ENCODE data around the gene PRPH2. TPM values are rescaled to one million over a fixed set of nuclear protein-coding genes. Genes with fewer than 3 reads are reported as not detected.
"Not testable (repeated sequence)": the region's sequence is repeated elsewhere in the genome, so short reads cannot be mapped to it uniquely, and the experiment has no call there.

The PRPH2 gene
- polyA plus RNA-seq, 2 of the 4 experiments (the other 2 are of a cell fraction), result not detected

- TF ChIP-seq TFCP2L1 (CRISPR knock-in tag; IDR thresholded peaks at IDR 0.05) (no peak), GATA3 (IDR thresholded peaks at IDR 0.05; ENCODE audit: borderline replicate concordance) (no peak), ATOH8 (CRISPR knock-in tag; IDR thresholded peaks at IDR 0.05; ENCODE audit: low read depth) (no peak), ZC3H11A (IDR thresholded peaks at IDR 0.05) (no peak), TP53 (CRISPR knock-in tag; IDR thresholded peaks at IDR 0.05) (no peak), KDM5A (IDR thresholded peaks at IDR 0.05) (no peak), FOSB (CRISPR knock-in tag; IDR thresholded peaks at IDR 0.05) (no peak), ZNF302 (CRISPR knock-in tag; IDR thresholded peaks at IDR 0.05) (no peak), MYC (IDR thresholded peaks at IDR 0.05; ENCODE audit: borderline replicate concordance, low read length) (no peak)
These were observed 19.9 kb upstream of the PRPH2 start (continued) for GRCh38 chr6:42742116-42742894.

- FAIRE-seq (no peak), DNase-seq (ENCODE audit: low read depth in 1 of 2, low spot score in 1 of 2) (no peak), ATAC-seq (no peak)
- H3K9me3 ChIP-seq, result no peaks in the 10 kb centered on the region
- CTCF ChIA-PET, result interaction anchor here (1.2 kb wide), 1 partner anchor 11 kb away, joined by 3 read pairs; no protein-coding TSS in a partner anchor
- 75% methylated on average over 3 of the region's 3 CpGs for WGBS (ENCODE audit: missing lambda C conversion rate)
- H3K4me2 ChIP-seq, result no peak overlapping the region
- H3K27ac ChIP-seq, result no peak overlapping the region
- H3K4me1 ChIP-seq, result peaks cover 8% of the 10 kb centered on the region; the same call in 1 of the 3 replicates
- TF ChIP-seq FOXS1 (CRISPR knock-in tag; IDR thresholded peaks at IDR 0.05), result no peak
- no peak for TF ChIP-seq RAD21 (conservative IDR thresholded peaks at IDR 0.05 in 1 of 2, IDR thresholded peaks at IDR 0.05 in 1 of 2)
- TF ChIP-seq PBX3 (IDR thresholded peaks at IDR 0.05), result no peak
- TF ChIP-seq EHMT2 (IDR thresholded peaks at IDR 0.05; ENCODE audit: low read depth), result no peak
- POLR2A ChIA-PET, result interaction anchor here (1.3 kb wide), 1 partner anchor 41 kb away, joined by 5 read pairs; the partner anchor contains the start of gene BICRAL
- no peak overlapping the region for H3K4me3 ChIP-seq
These were observed 18.3 kb upstream of the PRPH2 start for GRCh38 chr6:42740725-42741124.

- CTCF ChIA-PET, result interaction anchor here (0.9 to 1.7 kb wide), 2 partner anchors 9 to 141 kb away, joined by 4 to 8 read pairs; no protein-coding TSS in a partner anchor
These were observed 13.6 kb upstream of the PRPH2 start for GRCh38 chr6:42735976-42736375.

GRCh38 chr6:42733867-42734481 lies 11.6 kb upstream of the PRPH2 start:
- CTCF ChIA-PET, result interaction anchor here (1.5 kb wide), 1 partner anchor 73 kb away, joined by 3 read pairs; no protein-coding TSS in a partner anchor
- not testable (repeated sequence) for FAIRE-seq

More at GRCh38 chr6:42735976-42736375, 13.6 kb upstream of the PRPH2 start:
- TF ChIP-seq ATOH8 (CRISPR knock-in tag; IDR thresholded peaks at IDR 0.05; ENCODE audit: low read depth) (no peak), HOXB13 (CRISPR knock-in tag; IDR thresholded peaks at IDR 0.05; ENCODE audit: low read depth) (no peak), MAFK (IDR thresholded peaks at IDR 0.05; ENCODE audit: partially characterized antibody) (no peak), CHD2 (IDR thresholded peaks at IDR 0.05; ENCODE audit: low read length, partially characterized antibody) (no peak), ZFP36 (IDR thresholded peaks at IDR 0.05; ENCODE audit: borderline replicate concordance, partially characterized antibody) (no peak), RARB (CRISPR knock-in tag; IDR thresholded peaks at IDR 0.05) (no peak), NPAS2 (CRISPR knock-in tag; IDR thresholded peaks at IDR 0.05; ENCODE audit: borderline replicate concordance) (no peak), ZSCAN20 (CRISPR knock-in tag; IDR thresholded peaks at IDR 0.05) (no peak), PBX3 (IDR thresholded peaks at IDR 0.05) (no peak), HES2 (IDR thresholded peaks at IDR 0.05) (no peak), FOSL2 (IDR thresholded peaks at IDR 0.05) (no peak), FOSL2 (CRISPR knock-in tag; IDR thresholded peaks at IDR 0.05) (no peak), EHF (CRISPR knock-in tag; IDR thresholded peaks at IDR 0.05) (no peak)
- H3K4me2 ChIP-seq, result no peak overlapping the region
- ATAC-seq, result no peak
- no peak overlapping the region for H3K27ac ChIP-seq
- no peaks in the 10 kb centered on the region for H3K4me1 ChIP-seq
- POLR2A ChIA-PET, result interaction anchor here (1.7 kb wide), 1 partner anchor 10 kb away, joined by 7 read pairs; the partner anchor contains the start of gene TBCC
- no peak for DNase-seq (ENCODE audit: low read depth in 1 of 2, low spot score in 1 of 2)
- WGBS (ENCODE audit: missing lambda C conversion rate), result 91% methylated on average over 3 of the region's 3 CpGs
- no peak overlapping the region for H3K4me3 ChIP-seq
- no peak for FAIRE-seq
- peaks cover 8% of the 10 kb centered on the region; the same call in 1 of the 3 replicates for H3K9me3 ChIP-seq

More at GRCh38 chr6:42733867-42734481, 11.6 kb upstream of the PRPH2 start:
- H3K4me2 ChIP-seq; POLR2A ChIA-PET; H3K27ac ChIP-seq; H3K9me3 ChIP-seq; DNase-seq (ENCODE audit: low read depth in 1 of 2, low spot score in 1 of 2); ATAC-seq; H3K4me1 ChIP-seq; H3K4me3 ChIP-seq: not testable (repeated sequence)
- WGBS (ENCODE audit: missing lambda C conversion rate), result 78% methylated on average over 13 of the region's 13 CpGs

Data from A549 (cell line).